NOMO-1 treated with dmso at 0.1 percent for 144 hours (cell line): ENCODE results near the gene PTBP1.

Experiments
- DNase-seq: peaks from one replicate; lab custom pipeline; 2025; ENCODE audit not compliant: unreplicated experiment; lab: John Stamatoyannopoulos, UW

Gene PTBP1

DNA sequence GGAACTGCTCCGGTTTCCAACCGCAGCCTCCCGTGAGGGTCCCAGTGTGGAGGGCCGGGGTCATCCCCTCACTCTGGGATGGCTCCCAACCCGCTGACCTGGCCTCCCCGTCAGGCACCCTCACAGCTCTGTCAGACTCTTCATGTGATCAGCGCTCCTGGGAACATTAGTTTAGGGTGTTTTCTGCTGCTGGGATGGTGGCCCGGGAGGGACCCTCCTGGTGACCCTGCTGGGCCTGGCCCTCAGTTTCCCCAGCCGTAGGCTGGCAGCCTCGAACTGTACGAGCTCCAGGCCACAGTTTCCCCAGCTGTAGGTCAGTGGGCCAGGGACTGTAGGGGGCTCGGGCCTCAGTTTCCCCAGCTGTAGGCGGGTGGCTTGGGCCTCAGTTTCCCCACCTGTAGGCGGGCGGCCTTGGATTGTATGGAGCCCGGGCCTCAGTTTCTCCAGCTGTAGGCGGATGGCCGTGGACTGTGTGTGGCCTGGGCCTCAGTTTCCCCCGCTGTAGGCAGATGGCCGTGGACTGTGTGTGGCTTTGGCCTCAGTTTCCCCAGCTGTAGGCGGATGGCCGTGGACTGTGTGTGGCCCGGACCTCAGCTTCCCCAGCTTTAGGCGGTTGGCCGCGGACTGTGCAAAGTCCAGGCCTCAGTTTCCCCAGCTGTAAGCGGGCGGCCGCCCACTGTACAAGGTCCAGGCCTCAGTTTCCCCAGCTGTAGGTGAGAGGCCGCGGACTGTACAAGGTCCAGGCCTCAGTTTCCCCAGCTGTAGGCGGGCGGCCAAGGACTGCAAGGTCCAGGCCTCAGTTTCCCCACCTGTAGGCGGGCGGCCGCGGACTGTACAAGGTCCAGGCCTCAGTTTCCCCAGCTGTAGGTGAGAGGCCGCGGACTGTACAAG is 1.3 kb upstream of the PTBP1 start:
- DNase-seq: no peak

DNA sequence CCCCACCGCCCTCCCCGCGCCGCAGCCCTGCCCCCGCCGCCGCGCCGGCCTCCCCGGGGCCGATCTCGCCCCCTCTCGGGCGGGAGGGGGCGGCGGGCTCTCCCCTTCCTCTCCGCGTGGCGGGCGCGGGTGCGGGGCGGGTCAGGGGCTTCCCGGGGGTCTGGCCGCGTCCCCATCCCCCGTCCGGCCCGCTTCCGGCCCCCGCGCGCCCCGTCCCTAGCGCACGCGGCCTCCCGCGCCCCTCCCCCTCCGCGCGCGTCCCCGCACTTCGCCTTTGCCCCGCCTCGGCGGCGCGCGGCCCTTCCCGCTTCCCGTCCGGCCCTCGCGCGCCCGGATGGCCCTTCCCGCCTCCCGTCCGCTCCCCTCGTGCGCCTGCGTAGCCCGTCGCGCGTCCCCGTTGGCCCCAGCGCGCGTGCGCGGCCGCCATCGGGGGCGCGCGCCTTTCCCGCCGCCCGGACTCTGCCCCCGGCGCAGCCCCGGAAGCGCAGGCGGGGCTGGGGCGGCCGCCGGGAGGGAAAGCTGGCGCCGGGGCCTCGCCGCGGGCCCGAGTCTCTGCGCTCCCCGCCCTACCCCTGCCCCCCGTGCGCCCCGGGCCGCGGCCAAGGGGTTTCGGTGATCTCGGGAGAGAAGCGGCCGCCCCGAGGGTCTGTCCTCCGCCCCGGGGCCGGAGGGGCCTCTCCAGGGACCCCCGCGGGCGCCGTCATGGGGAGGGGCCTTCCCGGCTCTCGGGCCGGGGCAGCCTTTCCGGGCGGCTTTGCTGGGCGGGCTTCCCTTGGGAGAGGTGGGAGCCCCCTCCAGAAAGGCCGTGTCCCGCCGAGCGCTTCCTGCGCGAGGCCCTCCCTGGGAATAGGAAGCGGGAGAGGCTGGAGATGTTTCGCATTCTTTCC is 519 bp downstream of the PTBP1 start:
- peak; percentile 83 for DNase-seq

DNA sequence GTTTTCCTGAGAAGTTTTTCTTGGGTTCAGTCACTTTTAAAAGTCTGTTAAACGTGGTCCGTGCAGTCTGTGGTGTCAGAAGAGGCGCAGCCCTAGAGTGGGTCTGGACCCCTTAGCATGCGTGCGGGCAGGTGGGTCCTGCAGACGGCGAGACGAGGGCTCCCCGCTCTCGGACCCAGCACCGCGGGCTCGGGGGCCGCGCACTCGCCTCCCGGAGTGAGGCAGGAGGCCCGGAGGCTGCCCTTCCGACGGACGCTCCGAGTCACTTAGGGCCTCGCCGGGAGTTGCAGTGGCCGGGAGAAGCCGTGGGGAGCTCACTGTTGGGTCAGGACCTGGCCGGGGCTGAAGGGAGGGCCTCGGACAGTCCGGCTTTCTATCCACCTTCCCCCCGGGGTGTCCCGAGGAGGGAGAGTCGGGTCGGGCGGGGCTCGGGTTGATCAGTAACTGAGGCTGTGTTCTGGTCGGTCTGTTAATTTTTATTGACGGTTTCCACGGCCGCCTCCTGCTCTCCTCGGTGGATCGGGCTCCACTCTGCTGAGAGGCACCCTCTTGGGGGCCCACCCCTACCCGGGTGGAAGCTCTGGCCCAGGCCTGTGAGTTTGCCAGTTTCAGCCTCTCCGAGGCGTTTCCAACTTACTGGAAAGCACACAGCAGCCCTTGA is 1.3 kb downstream of the PTBP1 start:
- no peak for DNase-seq

DNA sequence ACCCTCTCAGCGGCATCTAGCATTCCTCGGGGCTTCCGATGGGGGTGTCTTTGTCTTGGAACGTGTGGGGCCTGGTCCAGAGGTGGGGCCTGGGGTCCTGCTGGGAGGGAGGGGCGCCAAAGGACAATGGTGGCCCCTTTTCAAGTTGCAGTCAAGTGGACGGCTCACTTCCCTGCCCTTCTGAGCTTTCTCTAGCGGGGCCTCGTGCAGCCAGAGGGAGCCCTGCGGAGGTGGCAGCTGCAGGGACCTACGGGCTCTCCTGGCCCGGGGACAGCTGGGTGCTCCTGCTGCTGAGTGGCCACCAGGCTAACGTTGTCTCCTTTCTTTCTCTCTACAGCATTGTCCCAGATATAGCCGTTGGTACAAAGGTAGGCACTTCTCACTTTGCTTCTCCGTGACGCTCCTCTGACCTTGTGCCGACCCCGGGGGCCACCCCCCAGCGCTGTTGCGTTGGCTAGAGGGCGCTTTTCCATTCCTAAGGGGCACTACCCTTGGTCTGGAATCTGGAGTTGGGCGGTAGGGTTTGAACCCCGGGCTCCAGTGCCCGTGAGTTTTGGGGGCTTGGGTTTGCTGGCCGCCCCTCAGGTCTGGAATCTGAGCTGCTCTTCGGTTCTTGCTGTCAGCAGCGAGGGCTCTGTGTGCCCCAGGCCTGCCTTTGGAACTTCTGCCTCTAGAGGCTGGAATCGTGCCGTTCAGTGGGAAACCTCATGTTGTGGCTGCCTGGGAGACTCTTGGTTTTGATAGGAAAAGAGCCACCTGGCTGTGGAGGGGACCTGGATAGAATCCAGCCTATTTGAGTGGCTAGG is 2.0 kb downstream of the PTBP1 start:
- DNase-seq: no peak

DNA sequence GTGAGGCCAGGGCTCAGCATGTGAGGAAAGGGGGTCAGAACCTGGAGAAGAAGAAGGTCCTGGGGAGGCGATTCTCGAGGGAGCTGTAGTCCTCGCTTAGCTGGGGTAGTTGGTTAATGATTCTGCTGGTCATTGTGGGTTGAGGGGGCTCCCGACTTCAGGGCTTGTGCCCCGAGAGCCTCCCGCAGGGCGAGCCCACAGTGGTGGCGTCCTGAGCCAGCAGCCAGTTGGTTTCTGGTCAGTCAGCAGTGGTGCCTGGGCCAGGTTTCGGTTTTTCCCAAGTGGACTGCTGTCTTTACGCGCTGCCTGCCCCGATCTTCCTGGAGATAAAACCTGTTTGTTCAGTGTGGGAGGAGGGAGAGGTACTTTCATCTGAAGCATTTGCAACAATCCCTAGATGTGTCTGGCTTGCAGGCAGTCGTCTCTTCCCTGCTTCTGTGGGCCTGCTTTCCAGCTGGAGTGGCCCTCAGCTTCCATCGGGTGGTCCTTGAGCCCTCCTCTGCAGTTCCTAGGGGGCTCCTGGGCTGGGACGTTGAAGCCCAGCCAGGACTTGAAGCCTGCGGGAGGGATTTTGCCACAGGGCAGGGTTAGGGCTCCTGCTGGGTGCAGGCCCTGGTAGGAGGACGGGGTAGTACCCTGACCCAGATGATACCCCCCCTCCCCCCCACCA is 3.2 kb downstream of the PTBP1 start:
- no peak for DNase-seq

DNA sequence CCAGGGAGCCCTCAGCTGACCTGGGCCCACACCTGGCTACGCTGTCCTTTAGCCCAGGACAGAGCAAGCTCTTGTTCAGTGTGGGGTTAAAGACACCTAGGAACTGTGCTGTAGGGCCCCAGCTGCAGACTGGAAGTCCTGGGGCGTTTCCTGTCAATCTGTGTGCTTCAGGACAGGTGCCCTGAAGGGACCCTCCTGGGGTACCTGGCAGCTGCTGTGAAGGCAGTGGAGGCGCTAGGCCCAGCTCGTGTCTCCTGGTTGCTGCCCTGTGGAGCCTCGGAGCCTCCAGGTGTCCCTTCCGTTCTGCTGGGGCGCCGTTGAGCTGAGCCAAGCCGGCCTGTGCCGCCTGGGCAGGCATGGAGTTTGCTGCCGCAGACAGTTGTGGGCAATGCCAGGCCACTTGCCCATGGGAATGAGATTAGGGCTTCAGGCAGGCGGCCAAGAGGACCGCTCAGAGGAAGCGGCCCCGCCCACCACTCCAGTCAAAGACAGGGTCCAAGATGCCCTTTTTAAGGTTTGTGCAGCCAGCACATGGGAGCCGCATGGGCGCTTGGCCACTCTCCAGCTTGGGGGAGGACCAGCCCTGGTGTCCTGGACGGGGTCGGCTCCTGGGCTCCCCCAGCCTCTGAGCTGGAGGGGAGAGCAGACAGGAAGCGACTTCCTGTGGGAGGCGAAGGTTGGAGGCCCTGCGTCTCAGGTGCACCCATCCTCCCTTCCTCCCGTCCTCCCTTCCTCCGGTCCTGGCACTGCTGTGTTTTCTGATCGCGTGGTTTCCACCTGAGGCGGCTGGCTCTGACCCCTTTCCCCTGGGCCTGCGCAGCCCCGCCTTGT is 4.0 kb downstream of the PTBP1 start:
- no peak for DNase-seq

DNA sequence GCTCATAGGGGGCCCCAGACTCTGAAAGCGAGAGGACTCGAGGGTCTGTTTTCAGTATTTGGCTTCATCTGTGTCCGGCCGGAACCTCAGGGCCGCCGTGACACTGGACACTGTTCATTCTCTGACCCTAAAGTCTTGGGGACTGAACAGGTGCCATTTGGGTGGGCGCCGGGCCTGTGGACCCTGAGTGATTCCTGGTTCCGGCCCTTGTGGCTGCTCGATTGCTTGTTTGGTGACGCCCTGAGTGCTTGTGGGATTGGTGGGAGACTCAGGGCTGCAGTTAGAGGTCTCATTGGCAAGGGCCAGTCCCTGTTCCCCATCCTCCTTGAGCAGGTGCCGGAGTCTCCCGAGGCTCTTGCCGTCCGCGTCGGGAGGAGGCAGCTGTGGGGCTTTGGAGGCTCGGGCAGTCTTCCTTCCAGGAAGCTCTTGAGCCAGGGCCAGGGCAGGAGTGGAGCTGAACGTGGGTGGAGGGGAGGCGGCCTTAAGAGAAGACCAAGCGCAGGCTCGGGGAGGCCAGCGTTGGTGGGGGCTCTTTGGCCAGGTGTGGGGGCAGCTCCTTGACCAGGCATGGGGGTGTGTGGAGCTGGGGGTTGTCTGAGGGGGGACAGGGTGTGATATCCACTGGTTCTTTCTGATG is 4.7 kb downstream of the PTBP1 start:
- no peak for DNase-seq

DNA sequence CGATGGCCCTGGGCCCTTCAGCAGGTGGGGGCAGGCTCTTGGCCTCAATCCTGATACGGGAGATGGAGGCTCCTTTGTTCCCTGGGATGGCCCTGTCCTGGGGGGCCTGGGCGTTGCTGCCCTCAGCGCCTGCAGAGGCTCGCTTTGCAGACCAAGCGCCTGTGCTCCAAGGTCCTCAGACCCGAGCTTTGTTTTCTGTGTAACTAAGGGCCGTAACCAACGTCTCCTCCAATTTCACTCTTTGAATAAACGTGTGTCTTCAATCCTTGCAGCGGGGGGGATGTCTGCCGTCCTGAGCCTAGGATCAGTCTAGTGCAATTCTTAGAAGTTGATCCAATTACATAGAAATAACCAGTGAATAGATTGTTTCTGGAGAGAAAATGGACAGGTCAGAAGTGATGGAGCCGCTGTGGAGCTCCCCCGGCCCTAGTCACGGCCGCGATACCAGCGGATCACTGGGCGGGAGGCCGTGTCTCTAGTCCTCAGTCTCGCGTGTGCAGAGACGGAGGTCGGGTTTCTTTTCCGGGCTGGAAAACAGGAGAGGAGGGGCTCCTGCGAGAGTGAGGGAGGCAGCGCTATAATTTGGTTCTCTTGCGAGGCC is 5.3 kb downstream of the PTBP1 start:
- DNase-seq: no peak

DNA sequence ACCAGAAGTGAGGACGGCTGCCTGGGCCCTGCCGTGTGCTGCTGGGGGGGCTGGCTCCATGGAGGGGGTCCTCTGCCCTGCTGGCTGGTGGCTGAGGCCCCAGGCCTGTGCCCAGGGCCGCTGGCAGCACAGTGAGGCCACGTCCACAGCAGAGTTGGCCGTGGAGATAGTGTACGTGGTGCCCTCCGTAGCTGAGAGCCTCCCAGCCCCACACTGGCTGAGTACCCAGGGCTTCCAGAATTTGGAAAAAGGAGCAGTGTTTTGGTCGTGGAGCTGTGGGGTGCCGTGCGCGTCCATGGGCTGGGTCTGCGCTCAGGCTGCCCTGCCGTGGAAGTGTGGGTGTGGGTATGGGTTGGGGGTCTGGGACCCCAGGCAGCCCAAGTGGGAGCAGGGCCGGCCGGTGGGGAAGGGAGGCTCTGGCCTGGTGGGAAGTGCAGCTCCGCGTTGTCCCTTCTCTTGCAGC is 5.9 kb downstream of the PTBP1 start:
- no peak for DNase-seq

DNA sequence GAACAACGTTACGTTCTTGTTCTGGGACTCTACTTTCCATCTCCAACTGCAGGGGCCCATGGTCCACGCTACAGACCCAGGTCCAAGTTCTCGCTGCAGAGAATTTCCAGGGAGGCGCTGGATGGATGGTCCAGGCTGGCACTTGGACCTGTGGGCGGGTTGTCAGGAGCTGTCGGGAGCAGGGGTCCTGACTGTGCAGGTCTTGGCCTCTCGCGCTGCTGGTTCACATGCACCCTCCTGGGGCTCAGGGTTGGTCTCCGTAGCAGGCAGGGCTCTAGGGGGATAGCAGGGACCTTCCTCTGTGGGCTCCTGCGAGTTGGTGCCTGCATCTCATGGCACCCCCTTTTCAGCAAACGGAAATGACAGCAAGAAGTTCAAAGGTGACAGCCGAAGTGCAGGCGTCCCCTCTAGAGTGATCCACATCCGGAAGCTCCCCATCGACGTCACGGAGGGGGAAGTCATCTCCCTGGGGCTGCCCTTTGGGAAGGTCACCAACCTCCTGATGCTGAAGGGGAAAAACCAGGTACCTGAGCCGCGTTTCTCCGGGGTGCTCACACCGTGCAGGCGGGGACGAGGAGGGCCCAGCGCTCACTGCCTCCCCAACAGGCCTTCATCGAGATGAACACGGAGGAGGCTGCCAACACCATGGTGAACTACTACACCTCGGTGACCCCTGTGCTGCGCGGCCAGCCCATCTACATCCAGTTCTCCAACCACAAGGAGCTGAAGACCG is 6.6 kb downstream of the PTBP1 start:
- no peak for DNase-seq

DNA sequence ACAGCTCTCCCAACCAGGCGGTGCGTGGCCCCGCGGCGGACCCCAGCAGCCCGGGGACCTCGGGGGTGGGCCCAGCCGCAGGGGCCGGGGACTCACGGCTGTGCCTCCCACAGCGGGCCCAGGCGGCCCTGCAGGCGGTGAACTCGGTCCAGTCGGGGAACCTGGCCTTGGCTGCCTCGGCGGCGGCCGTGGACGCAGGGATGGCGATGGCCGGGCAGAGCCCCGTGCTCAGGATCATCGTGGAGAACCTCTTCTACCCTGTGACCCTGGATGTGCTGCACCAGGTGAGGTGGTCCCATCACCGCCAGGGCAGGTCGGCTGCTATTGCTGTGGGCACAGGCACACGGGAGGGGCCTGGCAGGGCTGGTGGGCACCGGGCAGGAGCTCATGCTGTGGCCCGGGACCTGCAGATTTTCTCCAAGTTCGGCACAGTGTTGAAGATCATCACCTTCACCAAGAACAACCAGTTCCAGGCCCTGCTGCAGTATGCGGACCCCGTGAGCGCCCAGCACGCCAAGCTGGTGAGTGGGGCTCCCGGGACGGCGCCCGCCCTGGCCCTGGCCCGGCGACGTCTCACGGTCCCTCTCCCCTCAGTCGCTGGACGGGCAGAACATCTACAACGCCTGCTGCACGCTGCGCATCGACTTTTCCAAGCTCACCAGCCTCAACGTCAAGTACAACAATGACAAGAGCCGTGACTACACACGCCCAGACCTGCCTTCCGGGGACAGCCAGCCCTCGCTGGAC is 7.3 kb downstream of the PTBP1 start:
- no peak for DNase-seq

DNA sequence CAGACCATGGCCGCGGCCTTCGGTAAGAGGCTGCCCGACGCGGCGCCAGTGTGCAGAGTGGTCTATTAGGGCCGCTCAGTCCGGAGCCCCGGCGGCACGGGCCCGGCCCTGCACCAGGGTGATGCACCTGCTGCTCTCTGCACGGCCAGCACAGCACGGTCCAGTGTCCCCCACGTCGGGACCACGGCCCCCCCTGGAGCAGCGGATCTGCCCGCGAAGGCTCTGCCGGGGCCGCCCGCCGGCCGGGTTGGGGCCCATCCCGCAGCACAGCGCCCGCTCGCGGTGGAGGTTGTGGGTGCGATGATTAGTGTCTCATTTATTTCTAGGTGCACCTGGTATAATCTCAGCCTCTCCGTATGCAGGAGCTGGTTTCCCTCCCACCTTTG is 7.9 kb downstream of the PTBP1 start:
- no peak for DNase-seq

DNA sequence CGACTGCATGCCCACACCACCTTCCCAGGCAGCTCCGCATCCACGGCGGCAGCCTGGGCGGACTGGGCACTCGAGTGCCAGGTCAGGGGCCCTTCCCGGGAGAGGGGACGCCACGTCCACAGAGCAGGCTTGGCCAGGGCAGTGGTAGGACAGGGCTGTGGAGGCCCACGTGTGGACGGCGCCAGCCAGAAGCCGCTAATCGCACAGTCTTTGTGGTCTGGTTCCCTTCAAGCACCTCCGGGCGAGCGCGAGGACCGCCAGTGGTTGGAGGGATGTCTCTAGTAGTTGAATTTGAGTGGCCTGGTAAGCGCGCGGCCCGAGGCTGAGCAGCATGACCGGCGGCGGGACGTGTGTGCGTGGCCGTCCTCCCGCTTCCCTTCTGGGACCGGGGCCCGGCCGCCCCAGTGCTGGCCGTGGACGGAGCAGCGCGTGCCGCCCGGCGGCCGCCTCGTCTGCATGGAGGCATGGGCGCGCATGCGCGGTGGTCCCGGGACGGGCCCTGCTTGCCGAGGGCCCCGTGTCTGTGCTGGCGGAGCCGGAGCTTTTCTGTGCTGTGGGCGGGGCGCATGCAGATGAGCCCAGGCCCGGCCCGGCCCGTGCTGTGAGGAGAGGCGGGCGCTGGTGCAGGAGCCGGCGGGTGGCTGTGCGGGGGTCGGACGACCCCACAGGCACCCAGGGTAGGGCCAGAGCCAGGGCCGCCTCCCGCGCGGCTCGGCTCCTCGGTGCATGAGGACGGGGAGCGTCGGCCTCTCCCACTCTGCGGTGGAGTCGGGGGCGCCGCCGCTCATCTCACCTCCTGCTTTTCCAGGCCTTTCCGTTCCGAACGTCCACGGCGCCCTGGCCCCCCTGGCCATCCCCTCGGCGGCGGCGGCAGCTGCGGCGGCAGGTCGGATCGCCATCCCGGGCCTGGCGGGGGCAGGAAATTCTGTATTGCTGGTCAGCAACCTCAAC is 8.6 kb downstream of the PTBP1 start:
- no peak for DNase-seq

DNA sequence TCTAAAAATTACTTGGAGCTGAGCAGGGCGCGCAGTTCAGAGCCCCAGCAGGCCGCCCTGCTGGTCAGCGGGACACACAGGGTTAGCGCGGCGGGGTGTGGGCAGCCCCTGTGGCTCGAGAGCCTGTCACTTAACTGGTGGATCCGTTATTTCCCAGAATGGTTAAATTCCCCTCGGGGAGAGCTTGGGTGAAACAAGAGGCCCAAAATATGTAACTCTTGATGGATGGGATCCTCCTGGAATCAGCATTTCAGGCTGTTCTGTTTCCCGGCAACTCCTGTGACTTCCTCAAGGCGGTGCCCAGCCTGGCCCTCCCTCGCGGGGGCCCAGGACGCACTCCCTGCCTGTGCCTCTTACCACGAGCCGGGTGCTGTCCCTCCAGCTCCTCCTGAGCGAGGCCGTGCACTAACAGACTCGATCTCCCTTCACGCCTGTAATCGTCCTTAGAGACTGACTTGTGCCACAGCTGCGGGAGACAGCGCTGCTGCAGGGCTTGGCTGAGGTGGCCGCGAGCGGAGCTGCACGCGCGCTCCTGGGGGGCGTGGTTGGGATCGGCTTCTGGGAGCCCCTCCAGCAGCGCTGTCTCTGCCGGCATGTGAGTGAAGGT is 9.7 kb downstream of the PTBP1 start:
- DNase-seq: no peak

DNA sequence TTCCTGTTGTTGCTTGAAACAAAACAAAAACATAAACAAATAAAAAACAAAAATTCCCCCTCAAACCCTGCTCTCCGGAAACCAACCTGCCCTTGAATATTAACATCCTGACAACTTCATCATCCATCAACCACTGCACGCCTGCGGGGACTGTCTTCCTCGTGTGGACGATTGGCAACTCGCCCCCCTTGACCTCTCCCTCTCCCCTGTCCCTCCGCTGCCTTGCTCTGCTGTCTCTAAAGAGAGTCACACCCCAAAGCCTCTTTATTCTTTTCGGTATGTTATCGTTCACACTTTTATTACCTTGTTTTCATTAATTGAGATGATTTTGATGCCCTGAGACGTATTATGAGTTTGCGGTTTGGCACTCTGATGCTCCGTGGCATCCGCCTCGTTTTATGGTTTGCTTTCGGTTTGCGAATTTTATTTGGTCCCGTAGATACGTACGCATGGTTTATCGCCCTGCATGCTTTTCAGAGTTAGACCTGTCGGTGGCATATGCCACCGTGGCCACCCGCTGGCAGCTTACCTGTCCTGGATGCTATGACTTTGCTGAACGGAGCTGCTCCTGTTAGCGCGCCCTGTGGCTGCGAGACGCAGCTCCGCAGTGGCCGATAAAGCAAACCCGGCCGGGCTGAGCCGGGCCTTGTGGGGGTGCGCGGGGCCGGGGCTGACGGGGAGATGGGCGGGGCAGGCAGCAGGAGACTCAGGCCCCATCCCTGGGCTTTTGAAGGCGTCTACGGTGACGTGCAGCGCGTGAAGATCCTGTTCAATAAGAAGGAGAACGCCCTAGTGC is 10.6 kb downstream of the PTBP1 start:
- no peak for DNase-seq
